Fibroblast of skin of abdomen (primary cell): ENCODE results near the gene POLQ. TPM values are rescaled to one million over a fixed set of nuclear protein-coding genes. Genes with fewer than 3 reads are reported as not detected.
"Not testable (repeated sequence)": the region's sequence is repeated elsewhere in the genome, so short reads cannot be mapped to it uniquely, and the experiment has no call there.

Experiments used
- DNase-seq: peaks from one replicate; pipeline ENCODE4 v3.0.0-alpha.2; 2013
- polyA plus RNA-seq, 2 experiments: library from polyadenylated mRNA; unstranded; fragments of 120-200 nt; gene quantifications; one replicate each; pipeline ENCODE4 v1.2.1, GENCODE V29; 2013; ENCODE audit not compliant: insufficient read length in 2 of 2

POLQ gene
- polyA plus RNA-seq (2013, experiment 1 of 2; ENCODE audit: insufficient read length), result 2.7 TPM
- 3.5 TPM for polyA plus RNA-seq (2013, experiment 2 of 2; ENCODE audit: insufficient read length)

GRCh38 chr3:121545574-121546455, at the start of gene POLQ:
Gene POLQ (minus strand): TSS chr3:121545988. CDS start chr3:121545877, 111 bp downstream.
- peak; percentile 95 for DNase-seq

- DNase-seq, result no peak
These were observed 49.1 kb upstream of the POLQ start for GRCh38 chr3:121594850-121595249.

GRCh38 chr3:121593806-121594205, 48.0 kb upstream of the POLQ start:
- DNase-seq, result not testable (repeated sequence)

GRCh38 chr3:121592856-121593702, 47.3 kb upstream of the POLQ start, which contains the start of gene FBXO40:
Gene FBXO40 (plus strand): TSS chr3:121593379. CDS start chr3:121620576, 27,197 bp downstream.
- no peak for DNase-seq

GRCh38 chr3:121584418-121584817, 38.6 kb upstream of the POLQ start:
- DNase-seq, result no peak

GRCh38 chr3:121581691-121582090, 35.9 kb upstream of the POLQ start:
- no peak for DNase-seq

GRCh38 chr3:121574449-121574848, 28.7 kb upstream of the POLQ start:
- DNase-seq, result no peak

GRCh38 chr3:121567649-121568048, 21.9 kb upstream of the POLQ start, which contains the start of gene ARGFX:
Gene ARGFX (plus strand): TSS chr3:121567949. CDS start chr3:121570714, 2,765 bp downstream.
- DNase-seq, result no peak

- DNase-seq, result no peak
These were observed 21.0 kb upstream of the POLQ start for GRCh38 chr3:121566773-121567172.

GRCh38 chr3:121562148-121562547, 16.4 kb upstream of the POLQ start:
- no peak for DNase-seq

GRCh38 chr3:121557426-121557934, 11.7 kb upstream of the POLQ start:
- no peak for DNase-seq

- DNase-seq, result no peak
These were observed 7.0 kb upstream of the POLQ start for GRCh38 chr3:121552797-121553196.

GRCh38 chr3:121552379-121552778, 6.6 kb upstream of the POLQ start:
- no peak for DNase-seq

GRCh38 chr3:121545049-121545573, 677 bp downstream of the POLQ start:
- DNase-seq, result no peak

GRCh38 chr3:121542924-121543323, 2.9 kb downstream of the POLQ start:
- DNase-seq, result no peak

GRCh38 chr3:121531269-121531668, 14.5 kb downstream of the POLQ start:
- no peak for DNase-seq

GRCh38 chr3:121529308-121529707, 16.5 kb downstream of the POLQ start:
- peak; percentile 12 for DNase-seq

GRCh38 chr3:121520510-121520909, 25.3 kb downstream of the POLQ start:
- no peak for DNase-seq

- DNase-seq, result peak; percentile 0
These were observed 27.7 kb downstream of the POLQ start for GRCh38 chr3:121517953-121518655.

GRCh38 chr3:121515862-121516261, 29.9 kb downstream of the POLQ start:
- DNase-seq, result no peak

GRCh38 chr3:121515313-121515712, 30.5 kb downstream of the POLQ start:
- DNase-seq, result no peak

- no peak for DNase-seq
These were observed 31.3 kb downstream of the POLQ start for GRCh38 chr3:121514496-121514895.
